Endothelial cell of umbilical vein (primary cell): Measurements from ENCODE around the gene PIK3C2G. TPM values are rescaled to one million over a fixed set of nuclear protein-coding genes. Genes with fewer than 3 reads are reported as not detected.

ENCODE experiments used
- BruUV-seq: library from RNA; stranded (reverse); fragments of 400-500 nt; replicated peaks from 2 replicates; lab custom pipeline; 2021; lab: Mats Ljungman, UMichigan
- CTCF ChIA-PET: fragments of 300-600, 350-600 bp; sonication (Branson Sonifier 250); formaldehyde crosslinking; loops from one replicate; lab custom pipeline; 2021; ENCODE audit warnings: antibody characterized with exemption, inconsistent platforms; lab: Charles Lee
- POLR2A ChIA-PET: fragments of 300-600, 350-600 bp; sonication (Branson Sonifier 250); formaldehyde crosslinking; loops from one replicate; lab custom pipeline; 2021; ENCODE audit warnings: antibody characterized with exemption, inconsistent platforms; lab: Charles Lee
- DNase-seq: peaks from one replicate; pipeline ENCODE4 v3.0.0-alpha.2; 2011; ENCODE audit warnings: low read depth, low spot score
- FAIRE-seq: peaks from 2 replicates; lab custom pipeline; 2011; peaks lifted over from hg19 to GRCh38; lab: Jason Lieb, UNC
- H2AFZ ChIP-seq: 2 replicates; pipeline ENCODE4 v1.6.0; 2012; ENCODE audit warnings: low read depth, low read length, control low read depth, inconsistent platforms
- H3K27ac ChIP-seq: 2 replicates; pipeline ENCODE4 v1.5.1; 2011; ENCODE audit warnings: low read depth, mild to moderate bottlenecking, control low read depth, low read length, moderate library complexity; ENCODE audit not compliant: insufficient read depth
- H3K27me3 ChIP-seq, 2 experiments: 2 replicates each; pipeline versions ENCODE4 v1.6.0 to v1.6.1; 2011; ENCODE audit warnings: low read length in 2 of 2, mixed read lengths in 1 of 2; ENCODE audit not compliant: control insufficient read depth in 2 of 2, insufficient read depth in 2 of 2
- H3K36me3 ChIP-seq, 2 experiments: 2 replicates in 1 of 2; 3 replicates in 1 of 2; pipeline ENCODE4 v1.5.1; 2011; ENCODE audit warnings: low read length in 2 of 2, mild to moderate bottlenecking in 1 of 2, moderate library complexity in 1 of 2; ENCODE audit not compliant: control insufficient read depth in 2 of 2, insufficient read depth in 2 of 2; ENCODE audit errors: extremely low read depth in 1 of 2
- H3K4me1 ChIP-seq: 3 replicates; pipeline ENCODE4 v1.5.1; 2011; ENCODE audit warnings: mild to moderate bottlenecking, low read length; ENCODE audit not compliant: control insufficient read depth, insufficient read depth; ENCODE audit errors: extremely low read depth
- H3K4me2 ChIP-seq: 2 replicates; pipeline ENCODE4 v1.6.1; 2011; ENCODE audit warnings: low read length, control low read depth, mixed read lengths; ENCODE audit not compliant: insufficient read depth
- H3K4me3 ChIP-seq, 3 experiments: fragments of 200-600 bp in 1 of 3; sonication (generic), shearing (Covaris generic) in 1 of 3; replicated peaks in 1 of 3; 2 replicates each; pipeline ENCODE4 v1.5.1; 2011 to 2016; ENCODE audit warnings: control low read depth in 3 of 3, low read length in 3 of 3, mild to moderate bottlenecking in 2 of 3, inconsistent platforms in 1 of 3, low read depth in 1 of 3, moderate library complexity in 1 of 3; ENCODE audit not compliant: insufficient read depth in 1 of 3
- H3K79me2 ChIP-seq: 2 replicates; pipeline ENCODE4 v1.6.0; 2012; ENCODE audit warnings: low read length, inconsistent platforms; ENCODE audit not compliant: control insufficient read depth, insufficient read depth
- H3K9ac ChIP-seq: replicated peaks from 2 replicates; pipeline ENCODE3; 2011; ENCODE audit warnings: low read length, control low read depth; ENCODE audit not compliant: insufficient read depth; ENCODE audit errors: extremely low read depth
- H3K9me1 ChIP-seq: replicated peaks from 3 replicates; pipeline ENCODE4 v1.6.0; 2011; ENCODE audit warnings: mild to moderate bottlenecking, low read length; ENCODE audit not compliant: control insufficient read depth, insufficient read depth; ENCODE audit errors: extremely low read depth
- H3K9me3 ChIP-seq: replicated peaks from 2 replicates; pipeline ENCODE4 v1.5.1; 2012; ENCODE audit warnings: low read length, inconsistent platforms; ENCODE audit not compliant: control insufficient read depth, insufficient read depth
- H4K20me1 ChIP-seq: replicated peaks from 2 replicates; pipeline ENCODE3; 2011; ENCODE audit warnings: mild to moderate bottlenecking, low read length; ENCODE audit not compliant: control insufficient read depth, insufficient read depth; ENCODE audit errors: extremely low read depth
- CTCF ChIP-seq, 2 donors: IDR thresholded peaks; 1 replicate in 1 of 2; 2 replicates in 1 of 2; pipeline ENCODE4 v1.5.1; 2011; ENCODE audit warnings: low read length in 2 of 2, mild to moderate bottlenecking in 2 of 2, moderate library complexity in 2 of 2, control low read depth in 1 of 2, inconsistent platforms in 1 of 2, low read depth in 1 of 2; ENCODE audit not compliant: insufficient read depth in 1 of 2; ENCODE audit errors: extremely low read depth in 1 of 2
- EZH2 ChIP-seq: IDR thresholded peaks from 2 replicates; pipeline ENCODE4 v1.6.1; 2012; ENCODE audit warnings: borderline replicate concordance, low read depth, mild to moderate bottlenecking, moderate library complexity, low read length, inconsistent platforms; ENCODE audit not compliant: severe bottlenecking
- FOS ChIP-seq: IDR thresholded peaks from 2 replicates; pipeline ENCODE4 v1.6.1; 2011; ENCODE audit warnings: mild to moderate bottlenecking, low read length, moderate library complexity, borderline replicate concordance; ENCODE audit not compliant: insufficient read depth
- GATA2 ChIP-seq: IDR thresholded peaks from 2 replicates; pipeline ENCODE4 v1.7.0; 2011; ENCODE audit warnings: low read depth, mild to moderate bottlenecking, moderate library complexity, mixed read lengths, low read length; ENCODE audit not compliant: insufficient read length, insufficient read depth
- JUN ChIP-seq: IDR thresholded peaks from 2 replicates; pipeline ENCODE4 v1.6.1; 2011; ENCODE audit warnings: borderline replicate concordance, low read depth; ENCODE audit not compliant: insufficient read length, insufficient read depth
- MYC ChIP-seq: IDR thresholded peaks from one replicate; pipeline ENCODE4 v1.6.1; 2011; ENCODE audit warnings: mild to moderate bottlenecking, low read depth, low read length
- POLR2A ChIP-seq: IDR thresholded peaks from 2 replicates; pipeline ENCODE4 v1.6.1; 2012; ENCODE audit warnings: low read depth, mild to moderate bottlenecking, control low read depth, low read length
- POLR2AphosphoS5 ChIP-seq: IDR thresholded peaks from 2 replicates; pipeline ENCODE4 v1.6.1; 2012; ENCODE audit warnings: low read depth, mild to moderate bottlenecking, control low read depth, low read length, moderate library complexity; ENCODE audit not compliant: insufficient read depth
- dilution Hi-C: fragments of 300-500 bp; cut with MboI; formaldehyde crosslinking; loops from one replicate; pipeline ENCODE4 v1.15.0; 2019; ENCODE audit warnings: low sequenced_read_pairs; ENCODE audit not compliant: extremely low pct_ligation_motif_present
- intact Hi-C: fragments of 100-400 bp; cut with micrococcal nuclease; formaldehyde crosslinking; loops from one replicate; pipeline ENCODE4 v1.10.0; 2022
- polyA plus RNA-seq, 4 experiments: library from polyadenylated mRNA; depleted of rRNA in 3 of 4; stranded (reverse) in 3 of 4; unstranded in 1 of 4; fragments of >200 nt; gene quantifications; 2 replicates each; pipeline versions ENCODE4 v1.2.1 to v1.2.3, GENCODE V29; 2011 to 2012; ENCODE audit warnings: missing spikeins in 1 of 4
- total RNA-seq: library from RNA; stranded (reverse); gene quantifications from 2 replicates; pipeline ENCODE4 v1.2.3, GENCODE V29; 2021
- TF ChIP-seq, protein P1 (sequence below): IDR thresholded peaks from 2 replicates; pipeline ENCODE4 v1.6.1; 2011; ENCODE audit not compliant: insufficient read depth, insufficient read length

Gene PIK3C2G
- total and polyA plus RNA-seq, 2 donors (not counting 3 experiments of a cell fraction or from before 2014, with no cell fraction given), result not detected

GRCh38 chr12:18546399-18546798, 285.1 kb downstream of the PIK3C2G start:
- dilution Hi-C loops (no loop called here), intact Hi-C loops (no loop called here)
- no peaks in the 10 kb centered on the region for H3K4me1 ChIP-seq
- H3K9ac ChIP-seq, result no peak overlapping the region
- H3K79me2 ChIP-seq, result no peaks in the 10 kb centered on the region
- no peaks in the 10 kb centered on the region for H3K9me1 ChIP-seq
- ChIA-PET CTCF (no interaction called here), POLR2A (no interaction called here)
- no peak overlapping the region for H3K27ac ChIP-seq
- no peaks in the 10 kb centered on the region for H3K36me3 ChIP-seq
- no peak for TF ChIP-seq GATA2
- TF ChIP-seq, protein P1, sequence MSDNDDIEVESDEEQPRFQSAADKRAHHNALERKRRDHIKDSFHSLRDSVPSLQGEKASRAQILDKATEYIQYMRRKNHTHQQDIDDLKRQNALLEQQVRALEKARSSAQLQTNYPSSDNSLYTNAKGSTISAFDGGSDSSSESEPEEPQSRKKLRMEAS, result no peak
- no peak for TF ChIP-seq JUN
- no peak for TF ChIP-seq CTCF (IDR thresholded peaks at IDR 0.05; ENCODE audit: extremely low read depth in 1 of 2, insufficient read depth in 1 of 2, low read depth in 1 of 2, low read length in 2 of 2)
- TF ChIP-seq POLR2AphosphoS5, result no peak
- TF ChIP-seq EZH2, result no peak
- TF ChIP-seq MYC, result no peak
- no peak for TF ChIP-seq FOS
- no peak for TF ChIP-seq POLR2A
- H4K20me1 ChIP-seq, result no peaks in the 10 kb centered on the region
- BruUV-seq, result no TSS peak
- no peak overlapping the region for H3K4me2 ChIP-seq
- H3K4me3 ChIP-seq, result no peak overlapping the region
- H2AFZ ChIP-seq, result no peak overlapping the region
- no peak for DNase-seq
- no peaks in the 10 kb centered on the region for H3K27me3 ChIP-seq
- no peak for FAIRE-seq
- H3K9me3 ChIP-seq, result no peaks in the 10 kb centered on the region
